GM12874 (cell line): ENCODE measurements around the gene PRSS33.

Experiments
- CTCF ChIP-seq: IDR thresholded peaks from 2 replicates; pipeline ENCODE4 v1.5.1; 2011; ENCODE audit warnings: low read depth, mild to moderate bottlenecking, control low read depth, low read length, moderate library complexity; ENCODE audit not compliant: insufficient read depth

Gene PRSS33

GRCh38 chr16:2776500-2777139, 10.7 kb downstream of the PRSS33 start:
- TF ChIP-seq CTCF, result no peak

GRCh38 chr16:2775765-2776499, 11.4 kb downstream of the PRSS33 start:
- no peak for TF ChIP-seq CTCF

GRCh38 chr16:2775131-2775716, 12.1 kb downstream of the PRSS33 start:
- TF ChIP-seq CTCF, result no peak

- no peak for TF ChIP-seq CTCF
These were observed 13.0 kb downstream of the PRSS33 start for GRCh38 chr16:2774161-2774891.

- no peak for TF ChIP-seq CTCF
These were observed 14.0 kb downstream of the PRSS33 start for GRCh38 chr16:2773188-2773968.

GRCh38 chr16:2771496-2772402, 15.6 kb downstream of the PRSS33 start:
- no peak for TF ChIP-seq CTCF
